Suprapubic skin (tissue), 4 donors: ENCODE measurements around the gene NRXN3.

Source experiments
- POLR2A ChIP-seq, 2 donors: fragments of 450-650 bp; IDR thresholded peaks; one replicate each; pipeline ENCODE4 v1.6.1; 2017; ENCODE audit warnings: antibody characterized with exemption in 2 of 2, mild to moderate bottlenecking in 2 of 2, moderate library complexity in 2 of 2
- POLR2AphosphoS5 ChIP-seq, 3 donors: sonication (generic); formaldehyde crosslinking; IDR thresholded peaks; one replicate each; pipeline ENCODE4 v1.6.1; 2017; ENCODE audit warnings: antibody characterized with exemption in 3 of 3
- TF ChIP-seq, protein P1 (sequence below), 2 donors: fragments of 200-600 bp in 1 of 2; fragments of 450-650 bp in 1 of 2; sonication (generic) in 1 of 2; IDR thresholded peaks; one replicate each; pipeline ENCODE4 v1.5.1; 2016 to 2019; ENCODE audit warnings: antibody characterized with exemption in 2 of 2, mild to moderate bottlenecking in 1 of 2, moderate library complexity in 1 of 2

- TF ChIP-seq POLR2A (IDR thresholded peaks at IDR 0.05) (no peak), POLR2AphosphoS5 (IDR thresholded peaks at IDR 0.05) (no peak)
- TF ChIP-seq, protein P1, sequence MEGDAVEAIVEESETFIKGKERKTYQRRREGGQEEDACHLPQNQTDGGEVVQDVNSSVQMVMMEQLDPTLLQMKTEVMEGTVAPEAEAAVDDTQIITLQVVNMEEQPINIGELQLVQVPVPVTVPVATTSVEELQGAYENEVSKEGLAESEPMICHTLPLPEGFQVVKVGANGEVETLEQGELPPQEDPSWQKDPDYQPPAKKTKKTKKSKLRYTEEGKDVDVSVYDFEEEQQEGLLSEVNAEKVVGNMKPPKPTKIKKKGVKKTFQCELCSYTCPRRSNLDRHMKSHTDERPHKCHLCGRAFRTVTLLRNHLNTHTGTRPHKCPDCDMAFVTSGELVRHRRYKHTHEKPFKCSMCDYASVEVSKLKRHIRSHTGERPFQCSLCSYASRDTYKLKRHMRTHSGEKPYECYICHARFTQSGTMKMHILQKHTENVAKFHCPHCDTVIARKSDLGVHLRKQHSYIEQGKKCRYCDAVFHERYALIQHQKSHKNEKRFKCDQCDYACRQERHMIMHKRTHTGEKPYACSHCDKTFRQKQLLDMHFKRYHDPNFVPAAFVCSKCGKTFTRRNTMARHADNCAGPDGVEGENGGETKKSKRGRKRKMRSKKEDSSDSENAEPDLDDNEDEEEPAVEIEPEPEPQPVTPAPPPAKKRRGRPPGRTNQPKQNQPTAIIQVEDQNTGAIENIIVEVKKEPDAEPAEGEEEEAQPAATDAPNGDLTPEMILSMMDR (IDR thresholded peaks at IDR 0.05), result no peak
These were observed 416.5 kb downstream of the NRXN3 start for GRCh38 chr14:78586681-78587080.
